ENCODE measurements around the gene AKT1S1.

AKT1S1 gene

DNA sequence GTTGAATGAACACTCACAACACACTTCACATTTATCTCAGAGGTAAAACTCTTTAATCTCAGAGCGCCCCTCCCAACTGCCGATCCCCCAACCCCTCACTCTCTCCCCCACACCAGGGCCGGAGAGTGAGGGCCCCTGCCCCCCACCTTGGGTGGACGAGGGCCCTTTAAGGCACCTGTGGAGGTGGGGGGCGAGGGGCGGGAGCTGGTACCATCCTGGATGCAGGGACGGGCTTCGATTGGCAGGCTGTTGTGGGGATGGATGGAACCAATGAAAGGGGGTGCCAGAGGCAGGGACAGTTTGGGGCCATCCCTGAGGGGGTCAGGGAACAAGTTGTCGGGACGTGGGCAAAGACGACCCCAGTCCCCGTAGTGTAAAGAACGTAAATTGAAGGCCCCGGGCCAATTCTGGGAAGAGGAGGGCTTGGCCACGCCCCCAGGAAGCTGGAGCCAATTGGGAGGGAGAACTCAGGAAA is 8.1 kb downstream of the AKT1S1 start:
- no peak for DNase-seq (ENCODE audit: low read depth in 3 of 3)

DNA sequence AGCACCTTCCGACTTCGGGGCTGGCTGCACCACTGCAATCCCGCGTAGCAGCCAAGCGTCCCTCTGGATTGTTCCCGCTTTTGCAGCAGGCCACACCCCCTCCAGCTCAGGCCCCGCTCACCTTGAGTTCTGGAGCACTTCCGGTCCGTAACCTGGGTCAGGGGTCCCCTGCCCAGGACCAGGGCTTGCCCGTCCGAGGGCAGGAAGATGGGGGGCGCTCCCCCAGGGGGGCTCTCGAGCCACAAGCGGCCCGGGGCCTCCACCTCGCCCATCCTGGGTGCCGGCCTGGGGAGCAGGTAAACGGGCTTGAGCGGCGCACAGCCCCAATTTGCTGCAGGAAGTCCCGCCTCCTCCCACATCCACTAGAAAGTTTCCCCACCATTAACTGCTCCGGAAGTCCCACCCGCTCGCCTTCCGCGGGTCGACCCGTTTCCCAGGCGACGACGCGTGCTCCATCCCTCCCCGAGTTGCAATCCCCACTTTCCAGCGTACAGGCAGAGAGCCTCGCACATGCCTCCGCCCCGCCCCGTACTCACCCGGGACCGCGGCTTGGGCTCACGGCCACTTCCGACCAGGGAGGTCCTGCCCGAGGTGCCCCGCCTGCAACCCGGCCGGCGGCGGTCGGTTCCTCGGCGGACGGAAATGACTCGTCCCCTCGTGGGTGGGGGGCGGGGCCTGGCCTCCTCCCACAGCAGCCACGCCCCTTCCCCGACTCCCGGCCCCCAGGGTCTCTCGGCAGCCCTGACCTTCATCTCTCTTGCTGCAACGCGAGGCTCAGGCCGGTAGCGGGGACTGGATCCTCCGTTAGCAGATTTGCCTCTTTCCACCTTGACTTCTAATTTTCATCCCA is 10.0 kb downstream of the AKT1S1 start, which contains the start of gene PNKP:
Gene PNKP, minus strand, starts transcription at position 644 of the 850 bp plus-strand sequence. Its CDS starts 372 bp downstream, at position 272.
- DNase-seq (ENCODE audit: low read depth in 3 of 3): peak; percentile 74 to 95 (median 86)

- no peak for DNase-seq (ENCODE audit: low read depth in 3 of 3)
Observed at GRCh38 chr19:49864890-49865289, 12.3 kb downstream of the AKT1S1 start.

- DNase-seq (ENCODE audit: low read depth in 3 of 3): no peak
Observed at GRCh38 chr19:49863935-49864320, 13.2 kb downstream of the AKT1S1 start.

DNA sequence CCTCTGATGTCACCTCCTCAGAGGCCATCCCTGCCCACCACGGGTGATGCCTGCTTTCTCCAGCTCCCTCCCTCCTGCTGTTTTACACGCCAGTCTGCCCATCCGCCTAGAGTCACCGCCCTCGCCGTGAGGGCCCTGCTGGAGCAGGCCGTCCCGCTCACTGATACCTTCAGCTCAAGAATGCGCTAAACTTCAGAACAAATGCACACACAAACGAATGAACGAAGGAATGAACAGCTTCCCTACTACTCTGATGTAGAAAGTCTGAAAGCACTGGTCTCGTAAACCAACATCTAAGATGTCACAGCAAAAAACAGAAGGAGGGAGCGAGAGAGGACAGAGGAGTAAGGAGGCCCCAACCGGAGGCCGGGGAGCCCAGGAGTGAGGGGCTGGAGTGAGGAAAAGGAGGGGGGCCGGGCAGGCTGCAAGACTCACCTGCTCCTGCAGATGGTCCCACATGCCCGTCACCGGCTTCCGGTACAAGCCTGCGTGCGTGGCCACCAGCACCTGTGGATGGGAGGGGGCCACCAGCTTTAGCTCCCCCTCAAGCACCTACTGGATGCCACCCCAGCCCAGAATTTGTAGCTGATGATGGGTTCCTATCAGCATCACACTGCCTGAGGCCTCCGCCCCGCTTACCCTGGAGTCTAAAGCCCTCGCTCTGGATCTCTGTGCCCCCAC is 13.8 kb downstream of the AKT1S1 start:
- no peak for DNase-seq (ENCODE audit: low read depth in 3 of 3)

DNA sequence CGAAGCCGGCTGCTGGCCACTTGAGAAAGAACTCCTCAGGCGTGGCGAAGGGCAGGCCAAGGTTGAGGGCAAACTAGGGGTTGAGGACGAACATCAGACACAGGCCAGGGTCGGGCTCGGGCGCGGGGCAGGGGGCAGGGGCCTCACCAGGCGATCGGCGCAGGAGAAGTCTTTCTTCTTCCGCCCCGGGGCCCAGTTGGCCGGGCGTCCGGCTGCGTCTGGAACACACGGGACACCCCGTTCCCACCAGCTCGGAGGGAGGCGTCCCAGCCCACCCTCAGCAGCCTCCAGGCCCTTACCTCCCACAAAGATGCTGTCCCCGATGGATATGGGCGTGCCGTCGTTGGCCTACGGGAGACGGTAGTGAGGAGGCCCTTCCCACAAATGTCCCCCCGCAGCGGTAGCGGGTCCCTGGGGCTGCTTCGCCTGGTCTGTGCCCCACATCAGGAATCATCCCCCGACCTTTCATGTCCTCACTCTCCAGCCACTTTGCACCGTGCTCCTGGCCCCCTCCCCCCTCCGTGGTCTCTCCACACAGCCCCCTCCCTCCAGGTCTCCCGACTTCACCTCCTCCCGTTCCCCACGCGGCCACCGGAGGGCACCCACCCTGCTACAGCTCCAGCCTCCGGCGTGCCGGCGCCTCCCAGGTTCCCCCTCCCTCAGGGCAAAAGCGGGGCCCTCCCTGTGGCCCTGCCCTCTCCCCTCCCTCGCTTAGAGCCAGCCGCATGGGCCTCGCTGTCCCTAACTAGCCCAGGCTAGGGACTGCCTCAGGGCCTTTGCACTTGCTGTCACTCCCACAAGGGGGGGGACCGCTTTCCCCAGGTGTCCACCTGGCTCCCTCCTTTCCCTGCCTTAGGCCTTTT is 14.5 kb downstream of the AKT1S1 start:
- no peak for DNase-seq (ENCODE audit: low read depth in 3 of 3)

DNA sequence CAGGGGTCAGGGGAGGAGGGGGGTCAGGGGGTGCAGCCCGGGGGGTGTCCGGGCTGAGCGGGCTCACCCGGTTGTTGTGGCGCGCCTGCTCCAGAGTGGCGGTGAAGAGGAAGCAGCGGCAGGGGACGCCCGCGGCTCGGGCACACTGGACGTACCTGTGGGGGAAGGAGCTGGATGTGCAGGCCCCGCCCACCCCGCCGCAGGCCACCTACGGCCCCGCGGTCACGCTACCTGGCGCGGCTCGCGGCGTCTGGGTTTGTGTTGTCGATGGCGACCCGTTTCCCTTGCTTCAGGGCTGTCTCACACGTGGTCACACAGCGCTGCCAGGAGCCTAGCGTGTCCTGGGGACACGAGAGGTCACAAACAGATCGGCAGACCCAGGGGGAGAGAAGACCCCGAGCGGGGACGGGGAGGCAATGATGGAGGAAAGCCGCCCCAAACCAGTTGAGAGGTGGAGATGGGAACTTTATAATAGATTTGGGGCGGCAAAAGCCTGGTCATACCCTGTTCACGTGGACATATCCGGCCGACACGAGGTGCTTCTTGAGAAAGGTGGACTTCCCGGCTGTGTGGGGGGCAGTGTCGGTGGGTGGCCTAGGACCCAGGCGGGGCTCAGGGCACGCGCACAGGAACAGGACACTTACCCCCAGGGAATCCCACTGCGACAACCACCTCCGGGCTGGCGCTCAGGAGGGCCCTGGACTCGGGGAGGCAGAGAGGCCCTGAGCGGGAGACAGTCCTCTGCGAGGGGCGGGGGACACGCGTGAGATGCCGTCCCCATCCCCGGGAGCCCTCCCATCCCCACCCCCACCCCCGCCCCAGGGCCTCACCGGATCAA is 15.4 kb downstream of the AKT1S1 start:
- no peak for DNase-seq (ENCODE audit: low read depth in 3 of 3)

GRCh38 chr19:49861107-49861506 is 16.0 kb downstream of the AKT1S1 start:
- no peak for DNase-seq (ENCODE audit: low read depth in 3 of 3)

DNA sequence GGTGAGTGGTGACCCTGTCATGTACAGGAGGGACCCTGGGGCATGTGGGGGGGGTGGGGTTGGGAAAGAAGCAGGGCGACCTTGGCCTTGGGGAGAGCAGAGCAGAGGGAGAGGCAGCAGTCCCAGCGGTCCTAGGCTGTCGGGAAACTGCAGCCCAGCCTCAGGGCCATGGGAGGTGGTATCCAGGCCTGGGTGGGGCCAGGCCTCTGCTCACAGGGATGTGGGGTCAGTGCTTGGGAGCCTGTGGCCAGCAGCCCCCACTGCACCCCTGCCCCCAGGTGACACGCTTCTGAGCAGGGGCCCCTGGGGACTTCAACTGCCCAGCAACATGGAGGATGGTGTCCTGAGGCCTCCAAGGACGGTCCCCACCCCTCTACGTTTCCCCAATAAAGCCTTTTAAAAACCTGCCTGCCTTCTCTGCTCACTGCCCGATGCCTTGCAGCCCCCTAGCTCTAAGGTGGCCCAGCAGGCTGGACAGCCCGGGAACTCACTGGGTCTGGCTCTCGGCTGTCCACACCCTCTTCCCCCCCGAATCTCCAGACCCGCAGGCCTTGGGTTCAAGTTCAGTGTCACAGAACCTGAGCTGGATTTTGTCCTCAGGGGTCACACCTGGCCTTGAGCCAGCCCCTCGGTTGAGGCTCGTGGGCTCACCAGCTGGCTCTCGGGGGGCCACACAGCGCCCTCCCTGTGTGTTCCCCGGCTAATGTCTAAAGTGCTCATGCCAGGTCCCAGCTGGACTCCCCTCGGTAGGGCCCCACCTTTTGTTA is 16.6 kb downstream of the AKT1S1 start:
- no peak for DNase-seq (ENCODE audit: low read depth in 3 of 3)

GRCh38 chr19:49859682-49860335 is 17.3 kb downstream of the AKT1S1 start:
- no peak for DNase-seq (ENCODE audit: low read depth in 3 of 3)

DNA sequence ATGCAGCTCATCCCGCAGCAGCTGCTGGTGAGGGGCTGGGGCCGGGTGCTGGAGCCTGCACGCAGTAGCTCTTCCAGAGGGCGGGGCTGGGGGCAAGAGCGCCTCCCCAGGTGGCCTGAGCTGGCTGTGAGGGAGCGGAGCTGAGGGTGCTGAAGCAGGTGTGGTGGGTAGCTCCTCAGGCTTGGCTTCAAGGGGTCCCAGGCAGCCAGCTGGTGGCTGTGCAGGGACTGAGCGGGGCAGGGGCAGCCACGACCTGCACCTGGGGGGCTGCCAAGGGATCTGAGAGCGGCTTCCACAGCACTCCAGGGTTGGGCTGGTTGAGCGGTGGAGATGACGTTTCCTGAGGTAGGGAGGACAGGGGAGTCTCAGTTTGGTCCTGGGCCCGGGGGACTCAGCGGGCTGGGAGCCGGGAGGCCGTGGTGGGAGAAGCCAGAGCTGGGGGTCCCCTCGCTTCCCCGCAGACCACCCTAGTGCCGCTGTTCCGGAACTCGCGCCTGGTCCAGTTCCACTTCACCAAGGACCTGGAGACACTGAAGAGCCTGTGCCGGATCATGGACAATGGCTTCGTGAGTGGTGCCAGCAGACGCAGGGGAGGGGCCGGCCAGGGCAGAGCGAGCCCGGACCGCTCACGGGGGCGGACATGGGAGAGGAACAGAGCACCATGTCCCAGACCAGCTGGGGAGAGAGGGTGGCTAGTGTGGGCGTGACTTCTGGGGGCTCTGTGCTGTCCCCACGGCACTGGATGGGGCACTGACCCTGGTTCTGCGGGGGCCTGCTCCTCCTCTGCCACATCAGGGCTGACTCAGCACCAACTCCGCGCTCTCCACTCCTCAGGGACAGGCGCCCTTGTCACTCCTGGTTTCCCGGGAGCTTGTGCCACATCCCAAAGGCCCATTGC is 18.8 kb downstream of the AKT1S1 start:
- no peak for DNase-seq (ENCODE audit: low read depth in 3 of 3)

DNA sequence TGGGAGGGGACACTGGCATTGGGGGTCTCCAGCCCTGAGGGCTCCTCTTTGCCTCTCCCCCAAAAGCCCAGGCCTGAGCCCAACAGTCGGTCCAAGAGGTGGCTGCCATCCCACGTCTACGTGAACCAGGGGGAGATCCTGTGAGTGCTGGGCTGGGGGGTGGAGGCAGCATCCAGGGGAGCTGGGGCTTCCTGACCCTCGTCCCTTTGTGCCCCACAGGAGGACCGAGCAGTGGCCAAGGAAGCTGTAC is 19.4 kb downstream of the AKT1S1 start:
- DNase-seq (ENCODE audit: low read depth in 3 of 3): no peak

DNA sequence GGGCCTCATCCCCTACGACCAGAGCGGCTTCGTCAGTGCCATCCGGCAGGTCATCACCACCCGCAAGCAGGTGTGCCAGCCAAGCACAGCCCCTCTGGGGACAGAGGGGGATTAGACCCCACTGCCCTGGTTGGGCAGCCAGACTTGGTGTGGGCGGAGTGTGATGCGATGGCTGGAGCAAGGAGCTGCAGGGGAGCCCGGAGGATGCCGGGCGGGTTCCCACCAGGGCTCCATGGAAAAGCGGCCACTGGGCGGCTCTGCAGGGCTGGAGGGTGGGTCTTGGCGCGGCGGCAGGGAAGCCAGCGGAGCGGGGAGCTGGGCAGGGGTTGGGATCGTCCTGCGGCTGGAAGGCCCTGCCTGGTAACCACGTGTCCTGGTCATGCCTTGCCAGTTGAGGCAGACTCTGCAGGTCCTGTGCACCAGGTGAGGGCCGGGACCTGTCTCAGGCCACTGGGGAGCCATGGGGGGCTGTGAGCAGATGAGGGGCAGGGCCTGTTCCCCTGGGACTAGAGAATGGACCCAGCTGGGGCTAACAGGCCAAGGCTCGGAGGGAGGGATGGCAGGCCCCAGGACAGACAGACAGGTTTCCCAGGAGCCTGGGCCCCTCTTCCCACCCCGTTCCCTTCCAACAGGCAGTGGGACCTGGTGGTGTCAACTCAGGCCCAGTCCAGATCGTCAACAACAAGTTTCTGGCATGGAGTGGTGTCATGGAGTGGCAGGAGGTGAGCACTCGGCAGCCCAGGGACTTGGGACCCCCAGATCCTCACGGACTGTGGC is 19.9 kb downstream of the AKT1S1 start:
- DNase-seq (ENCODE audit: low read depth in 3 of 3): no peak

GRCh38 chr19:49856574-49857021 is 20.6 kb downstream of the AKT1S1 start:
- no peak for DNase-seq (ENCODE audit: low read depth in 3 of 3)

- no peak for DNase-seq (ENCODE audit: low read depth in 3 of 3)
Observed at GRCh38 chr19:49855676-49856573, 21.2 kb downstream of the AKT1S1 start.

- no peak for DNase-seq (ENCODE audit: low read depth in 3 of 3)
Observed at GRCh38 chr19:49855277-49855675, 21.9 kb downstream of the AKT1S1 start.
